ENCODE data around the gene FLYWCH2.

FLYWCH2 gene

DNA sequence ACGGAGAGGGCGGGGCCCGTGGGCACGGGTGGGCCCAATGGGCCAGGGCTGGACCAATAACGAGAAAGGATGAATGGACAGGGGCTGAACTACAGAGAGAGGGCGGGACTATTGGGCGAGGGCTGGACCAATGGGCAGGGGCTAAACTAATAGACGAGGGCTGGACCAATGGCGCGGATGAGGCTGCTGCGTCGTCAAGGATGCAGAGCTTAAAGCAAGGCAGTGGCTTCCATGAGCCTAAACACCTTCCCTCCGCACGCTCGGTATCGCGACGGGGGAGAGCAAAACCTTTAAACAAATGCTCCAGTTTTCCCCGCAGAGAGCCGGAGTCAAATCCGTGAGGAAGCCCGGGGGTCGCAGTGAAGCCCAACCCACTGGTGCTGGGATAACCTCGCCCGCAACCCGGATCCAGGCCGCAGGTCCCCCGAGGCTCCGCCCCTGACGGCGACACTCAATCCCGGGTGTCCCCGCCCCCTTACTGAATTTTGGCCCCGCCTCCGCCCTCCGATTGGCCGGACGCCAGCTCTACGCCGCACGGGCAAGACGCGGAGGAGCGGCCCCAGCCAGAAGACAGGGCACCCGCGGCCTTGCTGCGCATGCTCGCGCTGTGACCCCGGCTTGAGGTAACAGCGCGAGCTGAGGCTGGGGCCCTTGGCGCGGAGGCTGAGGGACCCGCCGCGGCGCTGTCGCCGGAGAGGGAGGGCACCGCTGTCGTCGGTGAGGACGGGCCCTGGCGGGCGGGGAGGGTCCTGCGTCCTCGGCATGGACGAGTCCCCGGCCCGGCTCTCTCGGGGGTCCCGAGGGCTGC is at the start of gene FLYWCH2:
Gene FLYWCH2 (plus strand): TSS at position 566 of the 808 bp plus-strand sequence. CDS start 13,235 bp downstream, outside the sequence.
- DNase-seq (ENCODE audit: low read depth in 2 of 2), result peak; percentile 98 to 100

DNA sequence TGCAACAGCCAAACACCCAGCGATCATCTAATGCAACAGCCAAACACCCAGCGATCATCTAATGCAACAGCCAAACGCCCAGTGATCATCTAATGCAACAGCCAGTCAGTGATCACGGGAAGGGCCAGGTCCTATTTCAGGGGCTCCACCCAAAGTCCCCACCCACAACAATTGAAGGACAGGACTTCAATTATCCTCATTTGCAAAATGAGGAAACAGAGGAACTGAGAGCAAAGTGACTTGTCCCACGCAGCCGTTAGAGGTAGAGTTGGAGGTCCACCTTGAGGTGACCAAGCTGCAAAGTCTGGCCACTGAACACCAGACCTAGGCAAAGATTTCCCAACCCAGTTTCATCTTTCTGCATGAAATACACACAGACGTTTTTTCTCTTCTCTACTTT is 49.2 kb upstream of the FLYWCH2 start:
- DNase-seq (ENCODE audit: low read depth in 2 of 2), result no peak

DNA sequence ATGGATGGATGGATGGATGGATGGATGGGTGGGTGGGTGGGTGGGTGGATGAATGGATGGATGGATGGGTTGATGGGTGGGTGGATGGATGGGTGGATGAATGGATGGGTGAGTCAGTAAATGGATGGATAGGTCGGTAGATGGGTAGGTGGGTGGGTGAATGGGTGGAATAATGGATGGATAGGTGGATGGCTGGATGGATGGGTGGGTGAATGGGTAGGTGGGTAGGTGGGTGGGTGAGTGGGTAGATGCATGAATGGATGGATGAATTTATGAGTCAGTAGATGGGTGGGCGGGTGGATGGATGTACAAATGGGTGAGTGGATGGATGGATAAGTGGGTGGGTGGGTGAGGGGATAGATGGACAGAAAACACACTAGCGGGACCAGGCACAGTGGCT is 48.0 kb upstream of the FLYWCH2 start:
- DNase-seq (ENCODE audit: low read depth in 2 of 2), result no peak

- no peak for DNase-seq (ENCODE audit: low read depth in 2 of 2)
Observed at GRCh38 chr16:2835638-2836493, 47.1 kb upstream of the FLYWCH2 start.

DNA sequence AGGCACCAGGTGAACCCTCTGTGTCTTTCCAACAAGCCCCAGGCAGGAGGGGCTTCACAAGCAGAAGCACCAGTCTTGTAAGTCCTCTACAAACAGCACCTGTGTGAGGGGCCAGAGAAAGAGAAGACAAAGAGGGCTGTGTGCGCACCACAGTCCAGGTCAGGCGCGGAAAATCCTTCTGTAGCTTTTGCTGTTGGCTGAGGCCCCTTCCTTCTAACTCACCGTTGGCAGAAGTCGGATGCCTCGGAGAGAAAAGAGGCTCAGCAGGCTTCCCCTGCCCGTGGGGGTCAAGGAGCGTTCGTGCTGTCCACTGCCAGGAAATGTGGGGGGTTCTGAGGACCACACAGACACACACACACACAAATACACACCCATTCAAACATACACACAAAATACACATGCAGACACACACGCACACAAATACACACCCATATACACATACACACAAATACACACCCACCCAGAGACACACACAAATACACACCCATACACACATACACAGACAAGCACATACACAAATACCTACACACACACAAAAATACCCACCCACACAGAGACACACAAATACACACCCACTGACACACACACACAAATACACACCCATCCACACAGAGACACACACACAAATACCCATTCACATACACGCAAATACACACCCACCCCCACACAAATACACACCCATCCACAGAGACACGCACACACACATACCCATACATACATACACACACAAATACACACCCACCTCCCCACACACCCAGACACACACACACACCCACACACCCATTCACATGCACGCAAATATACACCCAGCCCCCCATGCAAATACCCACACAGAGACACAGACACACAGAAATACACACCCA is 46.1 kb upstream of the FLYWCH2 start:
- DNase-seq (ENCODE audit: low read depth in 2 of 2), result no peak

DNA sequence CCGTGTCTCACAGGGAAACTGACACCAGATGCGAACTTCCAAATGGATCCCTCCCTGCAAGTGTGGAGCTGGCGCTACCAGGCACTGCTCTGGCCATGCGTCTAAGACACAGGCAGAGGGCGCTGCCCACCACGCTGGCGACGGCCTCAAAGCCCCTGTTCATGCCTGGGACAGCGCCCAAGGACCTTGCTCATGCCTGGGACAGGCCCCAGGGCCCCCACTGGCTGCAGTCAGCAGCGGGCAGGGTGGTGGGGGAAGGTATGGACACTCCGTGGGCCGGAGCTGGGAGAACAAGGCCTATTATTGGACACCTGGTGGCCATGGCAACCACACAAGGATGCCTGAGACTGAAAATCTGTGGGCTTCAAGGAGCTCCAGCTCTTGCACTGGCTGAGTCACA is 44.1 kb upstream of the FLYWCH2 start:
- DNase-seq (ENCODE audit: low read depth in 2 of 2), result peak; percentile 38 to 41

GRCh38 chr16:2839650-2840450 is 43.2 kb upstream of the FLYWCH2 start:
- DNase-seq (ENCODE audit: low read depth in 2 of 2), result no peak

- no peak for DNase-seq (ENCODE audit: low read depth in 2 of 2)
Observed at GRCh38 chr16:2840914-2841313, 42.1 kb upstream of the FLYWCH2 start.

GRCh38 chr16:2841606-2842339 is 41.2 kb upstream of the FLYWCH2 start:
- no peak for DNase-seq (ENCODE audit: low read depth in 2 of 2)

DNA sequence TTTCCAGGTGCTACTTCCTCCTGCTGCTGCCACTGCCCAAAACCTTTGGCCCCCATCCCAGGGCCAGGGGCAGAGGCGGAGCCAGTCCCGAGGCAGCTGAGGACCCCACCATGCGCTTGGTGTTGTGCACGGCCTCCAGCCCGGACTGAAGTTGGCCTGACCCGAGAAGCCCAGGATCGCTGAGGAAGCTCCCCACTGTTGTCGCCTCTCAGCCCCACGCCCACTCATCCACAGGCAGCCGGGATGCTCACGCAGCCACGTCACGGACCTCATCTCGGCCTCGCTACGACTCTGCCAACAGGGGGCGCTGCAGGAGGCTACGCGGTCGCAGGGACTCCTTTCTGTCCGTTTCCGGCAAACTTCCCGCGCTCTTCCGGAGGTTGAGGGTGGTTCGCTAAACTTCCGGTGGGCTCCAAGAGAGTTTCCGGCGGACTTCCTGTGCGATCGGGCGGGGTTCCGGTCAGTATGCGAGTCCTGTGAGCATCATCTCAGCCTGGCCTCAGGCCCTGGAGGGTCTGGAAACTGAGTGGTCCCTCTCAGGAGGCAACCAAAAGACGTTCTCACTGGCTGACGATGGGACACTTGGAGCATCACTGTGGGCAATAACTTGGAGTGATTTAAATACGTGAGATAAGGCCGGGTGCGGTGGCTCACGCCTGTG is 40.5 kb upstream of the FLYWCH2 start:
- DNase-seq (ENCODE audit: low read depth in 2 of 2), result peak; percentile 83 to 88

GRCh38 chr16:2843526-2843925 is 39.5 kb upstream of the FLYWCH2 start:
- no peak for DNase-seq (ENCODE audit: low read depth in 2 of 2)

DNA sequence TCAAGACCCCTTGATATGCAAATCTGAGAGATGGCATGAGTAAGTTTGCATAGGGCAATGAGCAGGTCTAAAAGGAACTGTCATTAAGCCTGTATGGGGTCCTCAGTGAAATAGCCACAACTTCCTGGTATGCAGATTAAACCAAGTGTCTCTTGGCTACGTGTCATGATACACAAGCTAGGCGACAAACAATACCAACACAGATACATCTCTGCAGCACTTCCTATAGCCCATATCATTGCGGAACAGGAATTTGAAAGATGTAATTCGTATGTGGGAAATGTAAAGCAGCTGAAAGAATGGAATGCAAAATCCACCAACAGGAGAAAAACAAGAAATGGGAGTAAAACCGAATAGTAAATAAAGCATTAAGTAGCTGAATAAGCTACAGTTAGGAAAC is 37.9 kb upstream of the FLYWCH2 start:
- no peak for DNase-seq (ENCODE audit: low read depth in 2 of 2)

GRCh38 chr16:2846511-2847310 is 36.3 kb upstream of the FLYWCH2 start:
- DNase-seq (ENCODE audit: low read depth in 2 of 2), result no peak

- DNase-seq (ENCODE audit: low read depth in 2 of 2), result no peak
Observed at GRCh38 chr16:2848933-2849725, 33.9 kb upstream of the FLYWCH2 start.

- no peak for DNase-seq (ENCODE audit: low read depth in 2 of 2)
Observed at GRCh38 chr16:2852003-2852730, 30.8 kb upstream of the FLYWCH2 start.

DNA sequence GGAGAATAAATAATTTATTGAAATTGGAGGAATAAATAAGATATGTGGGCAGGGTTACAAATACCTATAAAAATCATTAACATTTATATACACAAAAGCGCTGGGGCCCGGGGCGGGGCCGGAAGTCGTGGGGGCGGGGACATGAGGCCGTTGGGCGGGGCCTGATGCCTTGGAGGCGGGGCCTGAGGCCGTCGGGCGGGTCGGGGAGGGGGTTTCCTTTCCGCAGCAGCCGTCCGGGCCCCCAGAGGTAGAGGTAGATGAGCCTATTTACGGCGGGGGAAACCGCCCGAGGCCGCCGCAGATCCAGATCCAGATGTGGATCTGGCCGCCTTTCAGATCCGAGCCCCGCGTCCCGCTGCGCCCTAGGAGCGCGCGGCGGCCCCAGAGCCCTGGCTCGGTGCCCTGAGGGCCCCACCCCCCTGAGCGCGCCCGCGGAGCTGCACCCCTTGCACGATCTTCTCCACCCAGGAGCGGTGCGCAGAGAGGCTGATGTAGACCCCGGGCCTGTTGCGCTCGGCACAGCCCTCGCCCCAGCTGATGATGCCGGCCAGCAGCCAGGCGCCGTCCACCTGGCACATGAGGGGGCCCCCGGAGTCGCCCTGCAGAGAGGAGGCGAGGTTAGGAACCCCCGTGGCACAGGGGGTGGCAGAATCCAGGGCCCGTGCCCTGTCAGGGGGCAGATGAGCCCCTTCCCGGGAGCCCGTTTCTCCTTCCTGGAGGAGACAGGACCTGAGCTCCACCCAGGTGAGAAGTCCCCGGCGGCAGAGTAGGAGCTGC is 30.1 kb upstream of the FLYWCH2 start:
- DNase-seq (ENCODE audit: low read depth in 2 of 2), result no peak

Measured in stimulated activated CD4-positive, alpha-beta T cell treated with anti-CD3 and anti-CD28 coated beads, Interleukin-15, amount 100 ng/mL, for 48 hours (primary cell).